Astrocyte of the cerebellum (primary cell): ENCODE data around the gene BAK1.
"Not testable (repeated sequence)": the region's sequence is repeated elsewhere in the genome, so short reads cannot be mapped to it uniquely, and the experiment has no call there.

ENCODE experiments used
- DNase-seq: peaks from one replicate; pipeline ENCODE4 v3.0.0-alpha.2; 2011; ENCODE audit warnings: low read depth
- H3K4me3 ChIP-seq: 2 replicates; pipeline ENCODE4 v1.5.1; 2011; ENCODE audit warnings: mild to moderate bottlenecking, low read depth, low read length, moderate library complexity
- in situ Hi-C: cut with HindIII; loops from 2 replicates; pipeline ENCODE4 v1.10.0; 2017; ENCODE audit warnings: low sequenced_read_pairs
- TF ChIP-seq, protein P1 (sequence below): IDR thresholded peaks from 2 replicates; pipeline ENCODE4 v1.5.1; 2012; ENCODE audit warnings: low read length, low read depth, moderate library complexity, mild to moderate bottlenecking; ENCODE audit errors: missing control alignments

BAK1 gene

DNA sequence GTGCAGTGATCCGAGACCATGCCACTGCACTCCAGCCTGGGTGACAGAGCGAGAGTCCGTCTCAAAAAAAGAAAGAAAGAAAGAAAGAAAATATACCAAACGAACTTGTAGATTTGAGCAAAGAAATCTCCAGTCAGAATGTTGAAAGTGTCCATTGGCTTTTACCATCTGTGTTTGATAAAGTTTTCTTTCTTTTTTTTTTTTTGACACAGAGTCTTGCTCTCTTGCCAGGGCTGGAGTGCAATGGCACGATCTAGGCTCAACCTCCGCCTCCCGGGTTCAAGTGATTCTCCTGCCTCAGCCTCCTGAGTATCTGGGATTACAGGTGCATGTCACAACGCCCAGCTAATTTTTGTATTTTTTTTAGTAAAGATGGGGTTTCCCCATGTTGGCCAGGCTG, 21.3 kb downstream of the BAK1 start:
- no peak for DNase-seq
- H3K4me3 ChIP-seq = no peak overlapping the region
- in situ Hi-C loops = no loop called here
- TF ChIP-seq, protein P1, sequence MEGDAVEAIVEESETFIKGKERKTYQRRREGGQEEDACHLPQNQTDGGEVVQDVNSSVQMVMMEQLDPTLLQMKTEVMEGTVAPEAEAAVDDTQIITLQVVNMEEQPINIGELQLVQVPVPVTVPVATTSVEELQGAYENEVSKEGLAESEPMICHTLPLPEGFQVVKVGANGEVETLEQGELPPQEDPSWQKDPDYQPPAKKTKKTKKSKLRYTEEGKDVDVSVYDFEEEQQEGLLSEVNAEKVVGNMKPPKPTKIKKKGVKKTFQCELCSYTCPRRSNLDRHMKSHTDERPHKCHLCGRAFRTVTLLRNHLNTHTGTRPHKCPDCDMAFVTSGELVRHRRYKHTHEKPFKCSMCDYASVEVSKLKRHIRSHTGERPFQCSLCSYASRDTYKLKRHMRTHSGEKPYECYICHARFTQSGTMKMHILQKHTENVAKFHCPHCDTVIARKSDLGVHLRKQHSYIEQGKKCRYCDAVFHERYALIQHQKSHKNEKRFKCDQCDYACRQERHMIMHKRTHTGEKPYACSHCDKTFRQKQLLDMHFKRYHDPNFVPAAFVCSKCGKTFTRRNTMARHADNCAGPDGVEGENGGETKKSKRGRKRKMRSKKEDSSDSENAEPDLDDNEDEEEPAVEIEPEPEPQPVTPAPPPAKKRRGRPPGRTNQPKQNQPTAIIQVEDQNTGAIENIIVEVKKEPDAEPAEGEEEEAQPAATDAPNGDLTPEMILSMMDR = no peak

DNA sequence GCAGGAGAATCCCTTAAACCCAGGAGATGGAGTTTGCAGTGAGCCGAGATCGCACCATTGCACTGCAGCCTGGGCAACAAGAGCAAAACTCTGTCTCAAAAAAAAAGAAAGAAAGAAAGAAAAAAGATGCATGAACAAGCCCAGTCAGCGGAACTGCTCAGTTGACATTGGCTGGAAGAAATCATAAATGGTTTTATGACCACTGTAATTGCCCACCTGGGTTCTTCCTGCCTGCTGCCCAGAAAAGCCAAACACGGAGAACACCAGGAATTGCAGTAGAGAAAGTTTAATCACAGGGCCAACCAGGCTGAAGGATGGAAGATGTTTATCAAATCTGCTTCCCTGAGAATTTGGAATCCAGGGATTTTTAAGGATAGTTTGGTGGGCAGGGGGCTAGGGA, 22.7 kb downstream of the BAK1 start:
- DNase-seq = no peak
- TF ChIP-seq, protein P1 = no peak
- in situ Hi-C loops = no loop called here
- no peak overlapping the region for H3K4me3 ChIP-seq

DNA sequence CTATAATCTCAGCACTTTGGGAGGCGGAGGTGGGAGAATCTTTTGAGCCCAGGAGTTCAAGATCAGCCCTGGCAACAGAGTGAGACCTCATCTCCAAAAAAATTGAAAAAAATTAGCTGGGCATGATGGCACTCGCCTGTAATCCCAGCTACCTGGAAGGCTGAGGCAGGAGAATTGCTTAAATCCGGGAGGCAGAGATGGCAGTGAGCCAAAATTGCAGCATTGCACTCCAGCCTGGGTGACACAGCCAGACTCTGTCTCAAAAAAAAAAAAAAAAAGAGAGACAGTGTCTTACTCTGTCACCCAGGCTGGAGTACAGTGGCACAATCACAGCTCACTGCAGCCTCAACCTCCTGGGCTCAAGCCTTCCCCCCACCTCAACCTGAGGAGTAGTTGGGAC, 27.2 kb downstream of the BAK1 start:
- DNase-seq, in situ Hi-C loops, H3K4me3 ChIP-seq: not testable (repeated sequence)

DNA sequence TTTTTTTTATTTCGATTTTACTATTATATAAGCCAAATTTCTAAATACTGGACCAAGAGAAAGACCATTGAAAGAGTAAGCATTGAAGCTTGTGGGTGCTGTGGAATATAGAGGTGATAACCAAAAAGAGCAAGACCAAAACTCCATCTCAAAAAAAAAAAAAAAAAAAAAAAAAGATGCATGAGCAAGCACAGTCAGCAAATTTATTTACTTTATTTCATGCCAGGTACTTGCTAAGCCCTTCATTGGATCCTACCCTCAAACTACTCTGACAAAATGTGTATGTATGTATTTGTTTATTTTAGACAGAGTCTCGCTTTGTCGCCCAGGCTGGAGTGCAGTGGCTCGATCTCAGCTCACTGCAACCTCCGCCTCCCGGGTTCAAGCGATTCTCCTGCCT, 27.8 kb downstream of the BAK1 start:
- in situ Hi-C loops = no loop called here
- no peak for DNase-seq
- H3K4me3 ChIP-seq = no peak overlapping the region
- TF ChIP-seq, protein P1 = no peak

DNA sequence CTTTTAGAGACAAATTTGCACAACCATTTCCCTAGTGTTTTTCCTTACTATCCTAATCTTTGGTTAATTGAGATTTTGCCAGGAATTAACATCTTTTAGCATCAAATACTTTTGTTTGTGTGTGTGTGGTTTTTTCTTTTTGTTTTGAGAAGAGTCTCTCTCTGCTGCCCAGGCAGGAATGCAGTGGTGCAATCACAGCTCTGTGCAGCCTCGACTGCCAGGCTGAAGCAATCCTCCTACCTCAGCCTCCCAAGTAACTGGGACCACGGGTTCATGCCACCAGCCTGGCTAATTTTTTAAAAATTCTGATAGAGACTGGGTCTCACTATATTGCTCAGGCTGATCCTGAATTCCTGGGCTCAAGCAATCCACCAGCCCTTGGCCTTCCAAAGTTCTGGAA, 28.5 kb downstream of the BAK1 start:
- TF ChIP-seq, protein P1 = no peak
- H3K4me3 ChIP-seq = no peak overlapping the region
- in situ Hi-C loops = no loop called here
- DNase-seq = no peak

DNA sequence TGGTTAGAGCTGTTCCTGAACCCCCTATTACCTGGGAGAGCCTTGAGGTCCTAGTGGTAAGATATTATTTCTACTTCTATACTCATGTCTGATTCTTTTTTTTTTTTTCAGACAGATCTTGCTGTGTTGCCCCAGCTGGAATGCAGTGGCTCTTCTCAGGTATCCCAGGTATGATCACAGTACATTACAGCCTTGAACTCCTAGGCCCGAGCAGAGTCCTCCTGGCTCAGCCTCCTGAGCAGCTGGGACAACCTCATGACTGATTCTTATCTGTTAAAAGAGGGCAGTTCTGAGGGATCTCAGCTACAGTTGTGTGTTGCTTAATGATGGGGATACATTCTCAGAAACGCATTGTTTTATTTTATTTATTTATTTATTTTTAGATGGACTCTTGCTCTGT, 30.2 kb downstream of the BAK1 start:
- H3K4me3 ChIP-seq = no peak overlapping the region
- TF ChIP-seq, protein P1 = no peak
- DNase-seq = no peak
- in situ Hi-C loops = no loop called here

DNA sequence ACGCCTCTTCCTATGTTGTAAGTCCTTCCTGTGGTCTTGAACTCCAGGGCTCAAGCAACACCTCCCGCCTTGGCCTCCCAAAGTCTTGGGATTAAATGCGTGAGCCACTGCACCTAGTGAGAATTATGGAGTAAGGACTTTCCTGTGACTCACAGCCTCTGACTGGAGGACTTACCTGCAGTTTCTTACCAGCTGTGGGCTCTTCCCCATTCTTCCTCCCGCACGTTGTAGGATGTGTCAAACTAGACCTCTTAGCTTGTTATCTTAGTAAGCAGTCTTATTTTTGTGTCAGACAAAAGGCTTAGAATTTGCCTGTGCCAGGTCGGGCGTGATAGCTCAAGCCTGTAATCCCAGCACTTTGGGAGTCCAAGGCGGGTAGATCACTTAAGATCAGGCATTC, 30.9 kb downstream of the BAK1 start:
- TF ChIP-seq, protein P1 = no peak
- in situ Hi-C loops = no loop called here
- no peak for DNase-seq
- H3K4me3 ChIP-seq = no peak overlapping the region
